Stimulated activated CD8-positive, alpha-beta memory T cell treated with anti-CD3 and anti-CD28 coated beads, Interleukin-7, amount 100 ng/mL, for 48 hours (primary cell): Measurements from ENCODE around the gene CAPZA3.
"Not testable (repeated sequence)": the region's sequence is repeated elsewhere in the genome, so short reads cannot be mapped to it uniquely, and the experiment has no call there.

ENCODE experiments used
- DNase-seq, 2 donors: peaks; one replicate each; pipeline ENCODE4 v3.0.0-alpha.2; 2020; ENCODE audit warnings: low read depth in 1 of 2; ENCODE audit errors: extremely low read depth in 1 of 2

CAPZA3 gene

GRCh38 chr12:18752947-18753346 is 15.0 kb downstream of the CAPZA3 start:
- DNase-seq = no peak

- no peak for DNase-seq
Measured at GRCh38 chr12:18753481-18754123, 15.7 kb downstream of the CAPZA3 start.

GRCh38 chr12:18754124-18754707 is 16.3 kb downstream of the CAPZA3 start:
- no peak for DNase-seq

GRCh38 chr12:18755341-18755740 is 17.4 kb downstream of the CAPZA3 start:
- DNase-seq = no peak

- DNase-seq = not testable (repeated sequence)
Measured at GRCh38 chr12:18766479-18766878, 28.6 kb downstream of the CAPZA3 start.

- no peak for DNase-seq
Measured at GRCh38 chr12:18782827-18783226, 44.9 kb downstream of the CAPZA3 start.

- not testable (repeated sequence) for DNase-seq
Measured at GRCh38 chr12:18785465-18785864, 47.5 kb downstream of the CAPZA3 start.
